IMR-90 (cell line): Measurements from ENCODE around the gene SMAD7. TPM values are rescaled to one million over a fixed set of nuclear protein-coding genes. Genes with fewer than 3 reads are reported as not detected.

Experiments used
- ATAC-seq: fragments of 200-7000 bp; cut with Tn5 transposase; 2 replicates; pipeline ENCODE4 v1.9.1; 2020; ENCODE audit warnings: low read depth, mild to moderate bottlenecking, moderate library complexity
- BruUV-seq: library from RNA; stranded (reverse); fragments of 400-500 nt; replicated peaks from 2 replicates; lab custom pipeline; 2021; lab: Mats Ljungman, UMichigan
- CTCF ChIA-PET: fragments of 300-600 bp; formaldehyde crosslinking; extraction: SDS; loops from one replicate; lab custom pipeline; 2021; ENCODE audit warnings: antibody characterized with exemption; lab: Yijun Ruan, JAX
- POLR2A ChIA-PET: fragments of 300-600 bp; sonication (Branson Sonifier 250); formaldehyde crosslinking; loops from one replicate; lab custom pipeline; 2022; ENCODE audit warnings: antibody characterized with exemption; ENCODE audit not compliant: unreplicated experiment; lab: Charles Lee
- DNase-seq: peaks from one replicate; pipeline ENCODE4 v3.0.0; 2013
- H2AFZ ChIP-seq: replicated peaks from 2 replicates; pipeline ENCODE3; 2013; ENCODE audit warnings: low read length, mild to moderate bottlenecking; ENCODE audit not compliant: poor library complexity
- H2AK5ac ChIP-seq: 2 replicates; pipeline ENCODE4 v1.6.1; 2013; ENCODE audit warnings: low read depth, low read length, inconsistent platforms
- H2AK9ac ChIP-seq: replicated peaks from 2 replicates; pipeline ENCODE3; 2013; ENCODE audit warnings: mild to moderate bottlenecking, low read depth, low read length, moderate library complexity; ENCODE audit not compliant: poor library complexity
- H2BK120ac ChIP-seq: 2 replicates; pipeline ENCODE4 v1.6.1; 2013; ENCODE audit warnings: low read depth, low read length, inconsistent platforms
- H2BK15ac ChIP-seq: 3 replicates; pipeline ENCODE4 v1.6.1; 2013; ENCODE audit warnings: low read depth, low read length, inconsistent platforms
- H2BK20ac ChIP-seq: 2 replicates; pipeline ENCODE4 v1.6.1; 2013; ENCODE audit warnings: low read depth, mild to moderate bottlenecking, inconsistent platforms, low read length, moderate library complexity
- H2BK5ac ChIP-seq: 2 replicates; pipeline ENCODE4 v1.6.1; 2013; ENCODE audit warnings: mild to moderate bottlenecking, low read depth, low read length, inconsistent platforms; ENCODE audit not compliant: poor library complexity, severe bottlenecking
- H3K14ac ChIP-seq: replicated peaks from 2 replicates; pipeline ENCODE4 v1.6.1; 2013; ENCODE audit warnings: low read depth, low read length, inconsistent platforms
- H3K18ac ChIP-seq: 2 replicates; pipeline ENCODE4 v1.6.1; 2013; ENCODE audit warnings: low read depth, low read length, control low read depth
- H3K23ac ChIP-seq: 2 replicates; pipeline ENCODE4 v1.6.1; 2013; ENCODE audit warnings: low read depth, low read length, inconsistent platforms
- H3K27ac ChIP-seq: 2 replicates; pipeline ENCODE4 v1.5.1; 2013; ENCODE audit warnings: mild to moderate bottlenecking, control low read depth, low read length; ENCODE audit not compliant: insufficient read depth
- H3K27me3 ChIP-seq: 2 replicates; pipeline ENCODE4 v1.6.1; 2013; ENCODE audit warnings: low read length; ENCODE audit not compliant: control insufficient read depth, insufficient read depth
- H3K36me3 ChIP-seq: 2 replicates; pipeline ENCODE4 v1.6.1; 2013; ENCODE audit warnings: low read length, mixed read lengths; ENCODE audit not compliant: control insufficient read depth, insufficient read depth
- H3K4ac ChIP-seq: 2 replicates; pipeline ENCODE4 v1.6.1; 2013; ENCODE audit warnings: low read depth, low read length, inconsistent platforms
- H3K4me1 ChIP-seq: 2 replicates; pipeline ENCODE4 v1.6.1; 2013; ENCODE audit warnings: low read length, mixed read lengths; ENCODE audit not compliant: control insufficient read depth, insufficient read depth
- H3K4me2 ChIP-seq: 2 replicates; pipeline ENCODE4 v1.6.1; 2013; ENCODE audit warnings: low read depth, mild to moderate bottlenecking, control low read depth, low read length, moderate library complexity
- H3K4me3 ChIP-seq: 2 replicates; pipeline ENCODE4 v1.5.1; 2013; ENCODE audit warnings: low read depth, mild to moderate bottlenecking, control low read depth, low read length, moderate library complexity; ENCODE audit not compliant: insufficient read depth
- H3K56ac ChIP-seq: 2 replicates; pipeline ENCODE4 v1.6.1; 2013; ENCODE audit warnings: low read length, inconsistent platforms; ENCODE audit not compliant: insufficient read depth; ENCODE audit errors: extremely low read depth
- H3K79me1 ChIP-seq, 2 experiments: 2 replicates each; pipeline ENCODE4 v1.6.1; 2013; ENCODE audit warnings: low read length in 2 of 2, inconsistent platforms in 1 of 2, low read depth in 1 of 2
- H3K9ac ChIP-seq: 2 replicates; pipeline ENCODE4 v1.6.1; 2013; ENCODE audit warnings: low read depth, low read length, control low read depth
- H3K9me1 ChIP-seq: 2 replicates; pipeline ENCODE4 v1.6.1; 2013; ENCODE audit warnings: low read length, inconsistent platforms; ENCODE audit not compliant: insufficient read depth
- H3K9me3 ChIP-seq: 2 replicates; pipeline ENCODE4 v1.6.1; 2013; ENCODE audit warnings: low read length; ENCODE audit not compliant: control insufficient read depth, insufficient read depth
- H4K20me1 ChIP-seq: 2 replicates; pipeline ENCODE4 v1.6.1; 2013; ENCODE audit warnings: low read length, inconsistent platforms; ENCODE audit not compliant: insufficient read depth
- H4K5ac ChIP-seq: 2 replicates; pipeline ENCODE4 v1.6.1; 2013; ENCODE audit warnings: mild to moderate bottlenecking, low read depth, low read length, control low read depth
- H4K8ac ChIP-seq, 2 experiments: 2 replicates each; pipeline ENCODE4 v1.6.1; 2013; ENCODE audit warnings: low read depth in 2 of 2, low read length in 2 of 2, control low read depth in 1 of 2, inconsistent platforms in 1 of 2
- H4K91ac ChIP-seq: 2 replicates; pipeline ENCODE4 v1.6.1; 2013; ENCODE audit warnings: low read depth, low read length, inconsistent platforms; ENCODE audit not compliant: insufficient read depth
- BHLHE40 ChIP-seq: fragments of 150-350 bp; IDR thresholded peaks from 2 replicates; pipeline ENCODE4 v1.6.1; 2016; ENCODE audit warnings: mild to moderate bottlenecking, low read depth, low read length
- CEBPB ChIP-seq: IDR thresholded peaks from 2 replicates; pipeline ENCODE4 v1.6.1; 2012; ENCODE audit warnings: low read depth, low read length, improper control_type of control experiment
- CHD1 ChIP-seq: IDR thresholded peaks from 2 replicates; pipeline ENCODE4 v1.6.1; 2012; ENCODE audit warnings: low read depth, low read length, improper control_type of control experiment
- CTCF ChIP-seq: conservative IDR thresholded peaks from 2 replicates; pipeline ENCODE4 v1.5.1; 2012; ENCODE audit warnings: mild to moderate bottlenecking, low read depth, low read length, improper control_type of control experiment
- FOS ChIP-seq: fragments of 150-350 bp; IDR thresholded peaks from 2 replicates; pipeline ENCODE4 v1.6.1; 2016; ENCODE audit warnings: low read depth, low read length
- MAFK ChIP-seq: IDR thresholded peaks from 2 replicates; pipeline ENCODE4 v1.6.1; 2012; ENCODE audit warnings: low read depth, low read length, improper control_type of control experiment
- MAZ ChIP-seq: IDR thresholded peaks from 2 replicates; pipeline ENCODE4 v1.6.1; 2012; ENCODE audit warnings: low read depth, mild to moderate bottlenecking, low read length, improper control_type of control experiment, moderate library complexity, borderline replicate concordance
- MXI1 ChIP-seq: IDR thresholded peaks from 2 replicates; pipeline ENCODE4 v1.6.1; 2012; ENCODE audit warnings: low read depth, mild to moderate bottlenecking, low read length, moderate library complexity, borderline replicate concordance
- NFE2L2 ChIP-seq: fragments of 150-350 bp; IDR thresholded peaks from 2 replicates; pipeline ENCODE4 v1.6.1; 2016; ENCODE audit warnings: low read depth, mild to moderate bottlenecking, low read length
- POLR2A ChIP-seq: IDR thresholded peaks from 2 replicates; pipeline ENCODE4 v1.6.1; 2012; ENCODE audit warnings: mild to moderate bottlenecking, low read depth, low read length
- RAD21 ChIP-seq: IDR thresholded peaks from 2 replicates; pipeline ENCODE4 v1.6.1; 2012; ENCODE audit warnings: low read length, improper control_type of control experiment
- RCOR1 ChIP-seq: IDR thresholded peaks from 2 replicates; pipeline ENCODE4 v1.6.1; 2012; ENCODE audit warnings: mild to moderate bottlenecking, low read length, improper control_type of control experiment; ENCODE audit not compliant: insufficient replicate concordance
- RFX5 ChIP-seq: IDR thresholded peaks from 2 replicates; pipeline ENCODE4 v1.8.0; 2012; ENCODE audit warnings: low read depth, mild to moderate bottlenecking, low read length, moderate library complexity
- SMC3 ChIP-seq: fragments of 150-350 bp; IDR thresholded peaks from 2 replicates; pipeline ENCODE4 v1.6.1; 2016; ENCODE audit warnings: low read depth, mild to moderate bottlenecking, antibody characterized with exemption, low read length, moderate library complexity
- USF2 ChIP-seq: fragments of 150-350 bp; IDR thresholded peaks from 2 replicates; pipeline ENCODE4 v1.6.1; 2017; ENCODE audit warnings: mild to moderate bottlenecking, antibody characterized with exemption, low read length, low read depth
- WGBS, 2 experiments: methylation state at CpG; one replicate each; pipeline versions ENCODE4 v1.1.5 to v1.1.7; 2013; ENCODE audit warnings: missing lambda C conversion rate in 2 of 2; ENCODE audit not compliant: insufficient read length in 1 of 2; ENCODE audit errors: extremely low coverage in 2 of 2; 5-methylcytosine and 5-hydroxymethylcytosine counted together
- dilution Hi-C: fragments of 300-500 bp; cut with HindIII; formaldehyde crosslinking; loops from one replicate; pipeline ENCODE4 v1.14.3; 2018; ENCODE audit warnings: low sequenced_read_pairs; ENCODE audit not compliant: unreplicated experiment
- in situ Hi-C: fragments of 300-500 bp; cut with MboI; formaldehyde crosslinking; loops from 3 replicates; pipeline ENCODE4 v1.14.3; 2019; ENCODE audit warnings: low sequenced_read_pairs, inconsistent platforms, mixed read lengths
- intact Hi-C: fragments of 100-400 bp; cut with micrococcal nuclease; formaldehyde crosslinking; loops from 2 replicates; pipeline ENCODE4 v1.10.0; 2022
- polyA plus RNA-seq, 3 experiments: library from polyadenylated mRNA; depleted of rRNA; stranded (reverse); fragments of >200 nt; gene quantifications; 2 replicates each; pipeline ENCODE4 v1.2.3, GENCODE V29; 2012; ENCODE audit warnings: low replicate concordance in 1 of 3
- total RNA-seq: library from RNA; depleted of rRNA; stranded (reverse); fragments of >200 nt; gene quantifications from 2 replicates; pipeline ENCODE4 v1.2.3, GENCODE V29; 2012

The SMAD7 gene
- total and polyA plus RNA-seq, 2 of the 4 experiments (the other 2 are of a cell fraction) = 15.8 to 17.6 TPM

- ATAC-seq = no peak
- no peak for DNase-seq
- H2BK5ac ChIP-seq = peak overlapping the region; percentile 82
- peaks cover 63% of the 10 kb centered on the region for H3K4me1 ChIP-seq
- ChIA-PET POLR2A (no interaction called here), CTCF (interaction anchor here (0.6 to 0.9 kb wide), 2 partner anchors 22 to 127 kb away, joined by 3 read pairs; no protein-coding TSS in a partner anchor)
- WGBS, 2 experiments = 89% methylated on average over 11 of the region's 23 CpGs; no CpG with 5 or more reads in 1 of the 2 experiments
- peak overlapping the region; percentile 87 for H2AK9ac ChIP-seq
- peaks cover 2 to 97% of the 10 kb centered on the region in 2 experiments; a peak in 3 of 4 replicates for H3K79me1 ChIP-seq
- in situ Hi-C loops = loop anchor here (25.0 kb wide), 1 partner anchor 396 kb away; the partner anchor contains the start of gene CTIF
- no TSS peak for BruUV-seq
- no peak overlapping the region for H4K5ac ChIP-seq
- no peak overlapping the region for H3K4me3 ChIP-seq
- no peaks in the 10 kb centered on the region for H3K9me3 ChIP-seq
- H3K56ac ChIP-seq = no peak overlapping the region
- peak overlapping the region; percentile 74 for H2BK20ac ChIP-seq
- H2BK15ac ChIP-seq = peak overlapping the region; percentile 84; the same call in 2 of the 3 replicates
- H2AFZ ChIP-seq = peak overlapping the region; percentile 57
- H3K14ac ChIP-seq = peak overlapping the region; percentile 92
- peak overlapping the region; percentile 65 to 92 for H4K8ac ChIP-seq
- no peak overlapping the region for H3K18ac ChIP-seq
- peak overlapping the region; percentile 88 for H3K23ac ChIP-seq
- H3K27me3 ChIP-seq = no peaks in the 10 kb centered on the region
- dilution Hi-C loops = no loop called here
- H3K36me3 ChIP-seq = peaks cover 14% of the 10 kb centered on the region
- H3K4ac ChIP-seq = peak overlapping the region; percentile 82
- no peak overlapping the region for H3K4me2 ChIP-seq
- peak overlapping the region; percentile 56 for H3K27ac ChIP-seq
- H2AK5ac ChIP-seq = peak overlapping the region; percentile 67
- peak overlapping the region; percentile 91 for H2BK120ac ChIP-seq
- peaks cover 95% of the 10 kb centered on the region for H4K20me1 ChIP-seq
- intact Hi-C loops = no loop called here
- H4K91ac ChIP-seq = peak overlapping the region; percentile 88
- H3K9ac ChIP-seq = peak overlapping the region; percentile 26; the same call in 1 of the 2 replicates
- peaks cover 62% of the 10 kb centered on the region for H3K9me1 ChIP-seq
- TF ChIP-seq USF2 (no peak), CEBPB (no peak), CTCF (no peak), FOS (no peak), MXI1 (no peak), CHD1 (no peak), BHLHE40 (no peak), MAFK (no peak), SMC3 (no peak), NFE2L2 (no peak), MAZ (no peak), RFX5 (no peak), RAD21 (no peak), RCOR1 (no peak), POLR2A (no peak)
These were observed 17.0 kb downstream of the SMAD7 start for GRCh38 chr18:48933578-48934414.
